SK-N-MC (cell line): ENCODE measurements around the gene ELAPOR2.

ENCODE experiments used
- EZH2 ChIP-seq: fragments of 200-600 bp; sonication (generic); IDR thresholded peaks from one replicate; pipeline ENCODE4 v1.6.1; 2017; ENCODE audit warnings: antibody characterized with exemption
- FOXP2 ChIP-seq: optimal IDR thresholded peaks from 2 replicates; pipeline ENCODE3; 2011; ENCODE audit warnings: mild to moderate bottlenecking, moderate library complexity; ENCODE audit not compliant: insufficient read depth; ENCODE audit errors: extremely low read length, control extremely low read depth
- POLR2AphosphoS5 ChIP-seq: IDR thresholded peaks from 2 replicates; pipeline ENCODE4 v1.6.1; 2012; ENCODE audit warnings: mild to moderate bottlenecking, low read depth, low read length, borderline replicate concordance

DNA sequence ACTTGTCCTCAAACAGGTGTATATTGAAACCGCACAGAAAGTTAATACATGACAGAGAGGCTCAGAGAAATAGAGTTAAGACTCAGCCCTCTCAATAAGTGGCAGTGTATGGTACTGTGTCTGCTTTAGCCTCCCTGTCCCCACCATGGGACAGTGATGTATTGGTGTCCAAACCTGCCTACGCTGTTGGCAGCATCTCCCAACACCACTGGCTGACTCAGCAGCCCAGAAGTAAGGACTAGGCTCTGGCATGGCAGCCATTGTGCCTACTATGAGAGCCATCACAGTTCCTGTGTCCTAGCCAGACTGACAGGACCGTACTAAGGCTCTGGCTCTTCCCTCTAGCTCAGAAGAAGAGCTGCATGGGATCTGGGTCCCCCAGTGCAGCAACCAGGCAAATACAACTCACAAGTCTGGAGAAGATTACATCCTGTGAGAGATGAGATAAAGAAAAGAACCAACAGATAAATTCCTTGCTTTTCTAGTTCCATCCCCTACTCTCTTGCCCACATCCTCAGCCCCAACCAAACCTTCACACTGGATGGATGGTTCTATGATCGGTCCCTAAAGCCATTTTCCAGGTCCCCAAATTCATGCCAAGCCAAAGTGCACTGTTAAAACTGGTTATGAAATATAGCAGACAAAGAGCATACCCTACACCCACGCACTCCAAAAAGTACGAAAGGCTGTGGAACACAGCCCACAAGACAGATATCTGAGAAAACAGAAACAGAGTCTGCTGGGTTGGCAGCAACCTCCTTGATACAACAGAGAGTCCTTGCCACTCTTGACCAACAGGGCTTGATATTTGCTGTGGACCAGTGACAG is 48.7 kb upstream of the ELAPOR2 start:
- TF ChIP-seq POLR2AphosphoS5, result no peak
- TF ChIP-seq EZH2, result no peak
- no peak for TF ChIP-seq FOXP2
